Measurements from ENCODE around the gene SLC49A4. TPM values are rescaled to one million over a fixed set of nuclear protein-coding genes. Genes with fewer than 3 reads are reported as not detected.

The SLC49A4 gene
- total RNA-seq, 4 donors from 2014 or later: 2.4 to 29.9 (median 20.1) TPM

GRCh38 chr3:122795674-122796195 is 866 bp downstream of the SLC49A4 start:
- TF ChIP-seq CTCF (IDR thresholded peaks at IDR 0.05) (no peak), EP300 (IDR thresholded peaks at IDR 0.05; ENCODE audit: low read depth) (no peak), POLR2A (IDR thresholded peaks at IDR 0.05) (no peak), POLR2AphosphoS5 (IDR thresholded peaks at IDR 0.05) (peak in 1 of 3 donors; percentile 19)
- in situ Hi-C loops (cut with MboI; ENCODE audit: low pct_ligation_motif_present in 1 of 4, low pct_unique_long_range_greater_than_20kb in 1 of 4, low sequenced_read_pairs in 3 of 4) (no loop called here), intact Hi-C loops (cut with DNase I; ENCODE audit: low total_unique reads) (no loop called here)
- WGBS, 2 donors (ENCODE audit: low coverage in 1 of 2): 22 to 35% methylated on average over 9 to 11 of the region's 11 CpGs
- H3K36me3 ChIP-seq: no peaks in the 10 kb centered on the region
- H3K27me3 ChIP-seq: no peaks in the 10 kb centered on the region
- H3K4me1 ChIP-seq: peaks cover 0 to 31% (median 25%) of the 10 kb centered on the region in 4 donors
- H3K4me3 ChIP-seq: peak overlapping the region; percentile 58 to 81 (median 73)
- peak overlapping the region; percentile 86 to 97 (median 95) for H3K27ac ChIP-seq
- no peaks in the 10 kb centered on the region for H3K9me3 ChIP-seq
- DNase-seq: no peak

GRCh38 chr3:122797291-122797690 is 2.4 kb downstream of the SLC49A4 start:
- TF ChIP-seq EP300 (IDR thresholded peaks at IDR 0.05; ENCODE audit: low read depth) (no peak), POLR2A (IDR thresholded peaks at IDR 0.05) (no peak), CTCF (IDR thresholded peaks at IDR 0.05) (no peak), POLR2AphosphoS5 (IDR thresholded peaks at IDR 0.05) (peak in 1 of 3 donors; percentile 31)
- intact Hi-C loops (cut with DNase I; ENCODE audit: low total_unique reads): no loop called here
- Histone ChIP-seq H3K36me3 (no peaks in the 10 kb centered on the region), H3K4me1 (peaks cover 0 to 31% (median 25%) of the 10 kb centered on the region in 4 donors), H3K9me3 (no peaks in the 10 kb centered on the region), H3K27me3 (no peaks in the 10 kb centered on the region), H3K27ac (peak overlapping the region in 1 of 4 donors; percentile 14), H3K4me3 (no peak overlapping the region)
- in situ Hi-C loops (cut with MboI; ENCODE audit: low pct_ligation_motif_present in 1 of 4, low pct_unique_long_range_greater_than_20kb in 1 of 4, low sequenced_read_pairs in 3 of 4): no loop called here
- DNase-seq: no peak
- 59 to 69% methylated on average over 3 of the region's 3 CpGs for WGBS, 2 donors (ENCODE audit: low coverage in 1 of 2)

GRCh38 chr3:122799322-122799721 is 4.5 kb downstream of the SLC49A4 start:
- WGBS, 2 donors (ENCODE audit: low coverage in 1 of 2): 82 to 86% methylated on average over 2 of the region's 2 CpGs
- Histone ChIP-seq H3K4me3 (no peak overlapping the region), H3K4me1 (peaks cover 0 to 23% (median 20%) of the 10 kb centered on the region in 4 donors), H3K27me3 (no peaks in the 10 kb centered on the region), H3K27ac (no peak overlapping the region), H3K36me3 (no peaks in the 10 kb centered on the region), H3K9me3 (no peaks in the 10 kb centered on the region)
- DNase-seq: no peak
- no peak for TF ChIP-seq POLR2AphosphoS5 (IDR thresholded peaks at IDR 0.05)
- TF ChIP-seq POLR2A (IDR thresholded peaks at IDR 0.05): no peak
- no peak for TF ChIP-seq EP300 (IDR thresholded peaks at IDR 0.05; ENCODE audit: low read depth)
- TF ChIP-seq CTCF (IDR thresholded peaks at IDR 0.05): no peak
- intact Hi-C loops (cut with DNase I; ENCODE audit: low total_unique reads) (no loop called here), in situ Hi-C loops (cut with MboI; ENCODE audit: low pct_ligation_motif_present in 1 of 4, low pct_unique_long_range_greater_than_20kb in 1 of 4, low sequenced_read_pairs in 3 of 4) (no loop called here)

- no peak for DNase-seq
- in situ Hi-C loops (cut with MboI; ENCODE audit: low pct_ligation_motif_present in 1 of 4, low pct_unique_long_range_greater_than_20kb in 1 of 4, low sequenced_read_pairs in 3 of 4): no loop called here
- TF ChIP-seq POLR2AphosphoS5 (IDR thresholded peaks at IDR 0.05) (no peak), POLR2A (IDR thresholded peaks at IDR 0.05) (no peak), EP300 (IDR thresholded peaks at IDR 0.05; ENCODE audit: low read depth) (no peak), CTCF (IDR thresholded peaks at IDR 0.05) (no peak)
Observed at GRCh38 chr3:122800031-122800430, 5.2 kb downstream of the SLC49A4 start.

More at GRCh38 chr3:122800031-122800430, 5.2 kb downstream of the SLC49A4 start:
- Histone ChIP-seq H3K27ac (no peak overlapping the region), H3K4me1 (peaks cover 0 to 23% (median 20%) of the 10 kb centered on the region in 4 donors), H3K9me3 (no peaks in the 10 kb centered on the region), H3K27me3 (no peaks in the 10 kb centered on the region), H3K36me3 (no peaks in the 10 kb centered on the region), H3K4me3 (no peak overlapping the region)
- intact Hi-C loops (cut with DNase I; ENCODE audit: low total_unique reads): no loop called here
- 88 to 97% methylated on average over 1 of the region's 1 CpG for WGBS, 2 donors (ENCODE audit: low coverage in 1 of 2)
